ENCODE results near the gene DNAH17.

Gene DNAH17

GRCh38 chr17:78433780-78434335, 143.3 kb downstream of the DNAH17 start:
- no peak overlapping the region for H3K27ac ChIP-seq

GRCh38 chr17:78433013-78433727, 144.0 kb downstream of the DNAH17 start:
- TF ChIP-seq ZFX (IDR thresholded peaks at IDR 0.05; ENCODE audit: borderline replicate concordance) (no peak), CTCF (IDR thresholded peaks at IDR 0.05) (no peak)

More at GRCh38 chr17:78433780-78434335, 143.3 kb downstream of the DNAH17 start:
- no peak for TF ChIP-seq CTCF (IDR thresholded peaks at IDR 0.05)
- no peak for TF ChIP-seq ZFX (IDR thresholded peaks at IDR 0.05; ENCODE audit: borderline replicate concordance)

DNA sequence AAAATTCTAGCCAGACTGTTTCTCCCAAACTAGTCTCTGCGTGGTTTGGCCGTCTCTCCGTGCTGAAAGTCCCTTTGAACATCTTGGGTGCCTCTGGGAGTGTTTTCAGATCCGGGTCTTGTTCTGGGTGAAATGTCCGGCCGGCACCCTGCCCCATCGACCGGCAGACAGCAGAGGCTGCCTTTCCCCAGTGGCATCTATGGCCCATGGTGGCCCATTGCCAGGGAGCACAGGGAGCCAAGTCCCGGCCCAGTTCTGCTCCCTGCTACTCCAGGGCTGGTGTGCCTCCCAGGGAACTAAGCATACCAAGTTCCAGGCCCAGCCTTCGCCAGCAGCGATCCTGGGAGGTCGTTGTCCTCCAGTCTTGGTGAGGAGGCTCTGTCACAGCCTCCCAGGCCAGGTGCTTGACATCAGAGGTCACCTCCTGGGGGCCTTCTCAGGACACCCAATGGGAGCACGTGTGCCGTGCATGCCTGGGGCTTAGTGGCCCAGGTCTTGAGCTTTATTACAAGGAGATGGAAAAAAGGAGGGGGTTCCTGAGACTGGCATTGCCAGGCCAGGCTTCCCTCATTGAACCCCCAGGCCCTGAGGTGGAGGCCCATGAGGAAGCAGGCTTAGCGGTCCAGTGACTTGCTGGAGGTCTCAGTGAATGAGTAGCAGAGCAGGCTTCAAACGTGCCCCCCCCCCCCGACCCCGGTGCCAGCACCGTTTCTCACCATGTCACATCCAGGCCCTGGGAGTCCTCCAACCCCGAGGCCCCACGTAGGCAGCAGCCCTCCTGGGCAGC, 144.8 kb downstream of the DNAH17 start:
- no peak overlapping the region for H3K27ac ChIP-seq
- TF ChIP-seq ZFX (IDR thresholded peaks at IDR 0.05; ENCODE audit: borderline replicate concordance) (no peak), CTCF (IDR thresholded peaks at IDR 0.05) (no peak)

More at GRCh38 chr17:78433013-78433727, 144.0 kb downstream of the DNAH17 start:
- H3K27ac ChIP-seq: no peak overlapping the region

GRCh38 chr17:78431692-78431958, 145.6 kb downstream of the DNAH17 start:
- H3K27ac ChIP-seq: no peak overlapping the region
- TF ChIP-seq ZFX (IDR thresholded peaks at IDR 0.05; ENCODE audit: borderline replicate concordance) (no peak), CTCF (IDR thresholded peaks at IDR 0.05) (no peak)

GRCh38 chr17:78430892-78431691, 146.1 kb downstream of the DNAH17 start:
- TF ChIP-seq ZFX (IDR thresholded peaks at IDR 0.05; ENCODE audit: borderline replicate concordance) (no peak), CTCF (IDR thresholded peaks at IDR 0.05) (no peak)
- H3K27ac ChIP-seq: no peak overlapping the region

- H3K27ac ChIP-seq: no peak overlapping the region
- TF ChIP-seq CTCF (IDR thresholded peaks at IDR 0.05) (no peak), ZFX (IDR thresholded peaks at IDR 0.05; ENCODE audit: borderline replicate concordance) (no peak)
Measured at GRCh38 chr17:78429618-78429995, 147.6 kb downstream of the DNAH17 start.

Data from 22Rv1 (cell line).